DOHH2 (cell line): ENCODE measurements around the gene ADRA2A.

ENCODE experiments used
- CTCF ChIP-seq: fragments of 200-600 bp; sonication (generic); IDR thresholded peaks from one replicate; pipeline ENCODE4 v1.5.1; 2014; ENCODE audit warnings: antibody characterized with exemption, mild to moderate bottlenecking, low read depth, low read length; ENCODE audit not compliant: poor library complexity, severe bottlenecking
- EZH2phosphoT487 ChIP-seq: fragments of 200-600 bp; sonication (generic); IDR thresholded peaks from 2 replicates; pipeline ENCODE4 v1.6.1; 2017; ENCODE audit warnings: borderline replicate concordance, mild to moderate bottlenecking, antibody characterized with exemption, low read length, moderate library complexity, mixed read lengths

- no peak for TF ChIP-seq CTCF
- no peak for TF ChIP-seq EZH2phosphoT487
Observed at GRCh38 chr10:111091833-111092232, 15.0 kb downstream of the ADRA2A start.
